Epithelial cell of proximal tubule (primary cell): Measurements from ENCODE around the gene PRKCE. TPM values are rescaled to one million over a fixed set of nuclear protein-coding genes. Genes with fewer than 3 reads are reported as not detected.
A peak's percentile ranks its signal among the peaks of the same experiment; 100 is the strongest.
"Not testable (repeated sequence)": the region's sequence is repeated elsewhere in the genome, so short reads cannot be mapped to it uniquely, and the experiment has no call there.

Source experiments
- DNase-seq: peaks from one replicate; pipeline ENCODE4 v3.0.0-alpha.2; 2011; ENCODE audit warnings: low read depth
- H3K4me3 ChIP-seq: 2 replicates; pipeline ENCODE4 v1.5.1; 2011; ENCODE audit warnings: low read depth, mild to moderate bottlenecking, low read length
- CTCF ChIP-seq: conservative IDR thresholded peaks from 2 replicates; pipeline ENCODE4 v1.5.1; 2012; ENCODE audit warnings: low read depth, mild to moderate bottlenecking, low read length
- total RNA-seq: library from RNA; depleted of rRNA; stranded (reverse); fragments of >200 nt; gene quantifications from 2 replicates; pipeline ENCODE4 v1.2.3, GENCODE V29; 2015

PRKCE gene
- total RNA-seq, 1 donor from 2014 or later = 2.5 TPM

GRCh38 chr2:46198164-46198883, 546.8 kb downstream of the PRKCE start:
- DNase-seq = no peak
- no peak for TF ChIP-seq CTCF

GRCh38 chr2:46198966-46199365, 547.5 kb downstream of the PRKCE start:
- no peak for TF ChIP-seq CTCF

More at GRCh38 chr2:46198164-46198883, 546.8 kb downstream of the PRKCE start:
- H3K4me3 ChIP-seq = no peak overlapping the region

GRCh38 chr2:46200100-46200690, 548.7 kb downstream of the PRKCE start:
- peak; percentile 1 for TF ChIP-seq CTCF
- H3K4me3 ChIP-seq = no peak overlapping the region
- DNase-seq = no peak

More at GRCh38 chr2:46198966-46199365, 547.5 kb downstream of the PRKCE start:
- no peak for DNase-seq
- H3K4me3 ChIP-seq = no peak overlapping the region

- no peak for TF ChIP-seq CTCF
- DNase-seq = no peak
- H3K4me3 ChIP-seq = no peak overlapping the region
Measured at GRCh38 chr2:46200861-46201605, 549.6 kb downstream of the PRKCE start.

- H3K4me3 ChIP-seq = no peak overlapping the region
- TF ChIP-seq CTCF = no peak
- no peak for DNase-seq
Measured at GRCh38 chr2:46202453-46202852, 551.0 kb downstream of the PRKCE start.

GRCh38 chr2:46202987-46203386, 551.5 kb downstream of the PRKCE start:
- no peak for TF ChIP-seq CTCF
- no peak overlapping the region for H3K4me3 ChIP-seq
- DNase-seq = no peak

- H3K4me3 ChIP-seq, DNase-seq: not testable (repeated sequence)
Measured at GRCh38 chr2:46203636-46204035, 552.2 kb downstream of the PRKCE start.
